Thyroid gland (tissue), 4 donors: ENCODE results near the gene CFL2.

Experiments used
- CTCF ChIP-seq, 6 experiments: fragments of 200-600 bp in 3 of 6; fragments of 450-650 bp in 3 of 6; sonication (generic) in 3 of 6; IDR thresholded peaks; one replicate each; pipeline ENCODE4 v1.5.1; 2016 to 2019; ENCODE audit warnings: antibody characterized with exemption in 6 of 6, mild to moderate bottlenecking in 2 of 6, inconsistent platforms in 1 of 6, moderate library complexity in 1 of 6
- POLR2A ChIP-seq, 2 donors: fragments of 450-650 bp; IDR thresholded peaks; one replicate each; pipeline ENCODE4 v1.6.1; 2017; ENCODE audit warnings: antibody characterized with exemption in 2 of 2, mild to moderate bottlenecking in 2 of 2, moderate library complexity in 1 of 2

GRCh38 chr14:34755215-34755614 lies 40.8 kb upstream of the CFL2 start:
- TF ChIP-seq CTCF (IDR thresholded peaks at IDR 0.05) (no peak), POLR2A (IDR thresholded peaks at IDR 0.05) (no peak)
